Activated naive CD8-positive, alpha-beta T cell treated with anti-CD3 and anti-CD28 coated beads, Interleukin-2, amount 10 ng/mL, durations not matched to agents 7 days and 5 days (primary cell): ENCODE measurements around the gene APCDD1L. TPM values are rescaled to one million over a fixed set of nuclear protein-coding genes. Genes with fewer than 3 reads are reported as not detected.

Experiments
- ATAC-seq: fragments of 150-1000 bp; cut with Tn5 transposase; one replicate; pipeline ENCODE4 v1.10.0; 2021; ENCODE audit warnings: low read depth, moderate library complexity
- POLR2A ChIA-PET: fragments of 350-600 bp; sonication (Branson Sonifier 250); formaldehyde crosslinking; loops from one replicate; lab custom pipeline; 2021; ENCODE audit warnings: antibody characterized with exemption; lab: Charles Lee
- DNase-seq: peaks from one replicate; pipeline ENCODE4 v3.0.0; 2021
- H3K27ac Mint-ChIP-seq: one replicate; pipeline ENCODE4 v1.8.0; 2022; ENCODE audit warnings: mild to moderate bottlenecking, mixed read lengths
- H3K27me3 Mint-ChIP-seq: one replicate; pipeline ENCODE4 v1.8.0; 2022; ENCODE audit warnings: mild to moderate bottlenecking, moderate library complexity, mixed read lengths
- H3K36me3 Mint-ChIP-seq: one replicate; pipeline ENCODE4 v1.8.0; 2021; ENCODE audit warnings: mild to moderate bottlenecking, mixed read lengths
- H3K4me1 Mint-ChIP-seq: one replicate; pipeline ENCODE4 v1.8.0; 2021; ENCODE audit warnings: mixed read lengths
- H3K4me3 Mint-ChIP-seq: one replicate; pipeline ENCODE4 v1.8.0; 2022; ENCODE audit warnings: mild to moderate bottlenecking, moderate library complexity, mixed read lengths
- H3K9me3 Mint-ChIP-seq: one replicate; pipeline ENCODE4 v1.8.0; 2021; ENCODE audit warnings: mixed read lengths
- total RNA-seq, 2 experiments: library from RNA; stranded (reverse); gene quantifications; one replicate each; pipeline ENCODE4 v1.2.3, GENCODE V29; 2021

APCDD1L gene
- total RNA-seq, 2 experiments from 2014 or later = not detected

DNA sequence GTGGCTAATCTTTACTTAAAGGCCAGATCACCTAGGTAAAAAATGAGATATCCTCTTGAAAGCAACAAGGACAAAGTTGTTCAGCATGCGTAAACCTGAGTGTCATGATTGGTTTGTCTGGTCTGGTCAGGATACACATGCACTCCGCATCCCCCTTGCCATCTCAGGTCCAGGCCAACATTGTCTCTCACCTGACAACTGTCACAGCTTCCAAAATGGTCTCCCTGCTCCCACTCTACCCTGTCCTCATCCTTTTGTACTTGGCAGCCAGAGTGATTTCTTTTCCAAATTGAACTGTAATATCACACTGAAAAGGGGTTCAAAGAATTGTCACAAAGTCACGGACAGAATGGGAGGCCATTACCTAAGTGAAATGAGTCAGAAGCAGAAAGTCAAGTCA, 21.1 kb upstream of the APCDD1L start:
- H3K27me3 Mint-ChIP-seq = no peaks in the 10 kb centered on the region
- H3K4me1 Mint-ChIP-seq = no peaks in the 10 kb centered on the region
- POLR2A ChIA-PET = no interaction called here
- no peak for ATAC-seq
- no peaks in the 10 kb centered on the region for H3K36me3 Mint-ChIP-seq
- H3K4me3 Mint-ChIP-seq = no peak overlapping the region
- peaks cover 13% of the 10 kb centered on the region for H3K9me3 Mint-ChIP-seq
- H3K27ac Mint-ChIP-seq = no peak overlapping the region
- no peak for DNase-seq

DNA sequence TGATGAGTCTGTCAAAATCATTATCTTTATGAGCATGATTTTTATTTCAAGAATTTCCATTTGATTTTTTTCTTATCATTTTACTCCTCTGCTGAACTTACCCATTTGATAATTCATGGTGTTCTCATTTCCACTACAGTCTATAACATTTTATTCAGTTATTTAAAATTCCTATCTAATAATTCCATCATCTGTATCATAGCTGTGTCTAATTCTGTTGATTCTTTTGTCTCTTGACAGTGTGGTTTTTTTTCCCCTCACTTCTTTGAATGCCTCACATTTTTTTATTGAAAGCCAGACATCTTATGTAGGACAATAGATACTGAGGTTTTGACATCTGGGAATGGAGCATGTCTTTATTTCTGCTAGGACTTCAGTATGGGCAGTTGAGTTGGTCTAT, 16.5 kb upstream of the APCDD1L start:
- DNase-seq (no peak), ATAC-seq (no peak)
- no peaks in the 10 kb centered on the region for H3K27me3 Mint-ChIP-seq
- POLR2A ChIA-PET = no interaction called here
- no peak overlapping the region for H3K4me3 Mint-ChIP-seq
- H3K4me1 Mint-ChIP-seq = no peaks in the 10 kb centered on the region
- peaks cover 1% of the 10 kb centered on the region for H3K36me3 Mint-ChIP-seq
- no peak overlapping the region for H3K27ac Mint-ChIP-seq
- H3K9me3 Mint-ChIP-seq = peaks cover 19% of the 10 kb centered on the region

DNA sequence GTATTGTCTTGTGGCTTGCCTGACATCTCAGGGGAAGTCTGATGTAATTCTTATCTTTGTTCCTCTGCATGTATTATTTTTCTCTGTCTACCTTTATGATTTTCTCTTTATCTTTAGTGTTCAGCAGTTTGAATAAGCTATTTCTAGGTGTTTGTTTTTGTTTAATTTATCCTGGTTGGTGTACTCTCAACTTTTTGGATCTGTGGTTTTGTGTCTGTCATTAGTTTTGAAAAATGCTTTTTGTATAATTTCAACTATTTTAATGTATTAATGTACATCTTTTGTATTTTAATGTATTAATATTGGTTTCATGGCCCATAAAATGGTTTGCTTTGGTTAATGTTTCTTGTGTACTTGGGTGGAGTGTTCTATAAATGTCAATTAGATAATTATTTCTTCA, 15.9 kb upstream of the APCDD1L start:
- Mint-ChIP-seq H3K36me3 (peaks cover 1% of the 10 kb centered on the region), H3K27ac (no peak overlapping the region), H3K4me3 (no peak overlapping the region), H3K27me3 (no peaks in the 10 kb centered on the region), H3K4me1 (no peaks in the 10 kb centered on the region), H3K9me3 (peaks cover 18% of the 10 kb centered on the region)
- DNase-seq (no peak), ATAC-seq (no peak)
- POLR2A ChIA-PET = no interaction called here

DNA sequence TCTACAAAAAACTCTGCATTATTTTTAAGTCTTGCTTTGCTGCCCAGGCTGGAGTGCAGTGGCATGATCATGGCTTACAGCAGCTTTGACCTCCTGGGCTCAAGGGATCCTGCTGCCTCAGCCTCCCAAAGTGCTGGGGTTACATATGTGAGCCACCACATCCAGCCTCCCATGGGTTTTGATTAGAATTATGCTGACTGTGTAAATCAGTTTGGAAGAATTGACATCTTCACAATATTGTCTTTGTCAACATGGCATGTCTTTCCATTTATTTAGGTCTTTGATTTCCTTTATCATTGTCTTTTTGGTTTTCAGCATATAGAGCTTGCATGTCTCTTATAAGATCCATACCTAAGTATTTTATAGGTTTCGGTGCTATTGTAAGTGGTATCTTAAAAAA, 13.2 kb upstream of the APCDD1L start:
- peaks cover 19% of the 10 kb centered on the region for H3K9me3 Mint-ChIP-seq
- H3K27me3 Mint-ChIP-seq = no peaks in the 10 kb centered on the region
- H3K4me3 Mint-ChIP-seq = no peak overlapping the region
- POLR2A ChIA-PET = no interaction called here
- no peak for DNase-seq
- no peak for ATAC-seq
- peaks cover 1% of the 10 kb centered on the region for H3K36me3 Mint-ChIP-seq
- no peaks in the 10 kb centered on the region for H3K4me1 Mint-ChIP-seq
- H3K27ac Mint-ChIP-seq = no peak overlapping the region

DNA sequence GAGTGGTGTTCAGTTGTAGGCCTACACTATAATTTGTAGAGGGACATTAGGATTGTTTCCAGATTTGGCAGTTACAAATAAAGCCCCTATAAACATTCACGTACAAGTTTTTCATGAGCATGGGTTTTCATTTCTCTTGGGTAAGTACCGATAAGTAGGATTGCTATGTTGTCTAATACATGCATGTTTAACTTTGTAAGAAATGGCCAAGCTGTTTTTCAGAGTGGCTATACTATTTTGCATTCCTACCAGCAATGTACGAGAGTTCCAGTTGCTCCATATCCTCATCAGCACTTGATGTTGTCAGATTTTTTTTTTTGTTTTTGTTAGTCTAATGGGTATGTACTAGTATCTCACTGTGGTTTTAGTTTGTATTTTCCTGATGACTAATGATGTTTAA, 11.2 kb upstream of the APCDD1L start:
- Mint-ChIP-seq H3K9me3 (peaks cover 11% of the 10 kb centered on the region), H3K36me3 (peaks cover 1% of the 10 kb centered on the region), H3K4me3 (no peak overlapping the region), H3K27ac (no peak overlapping the region), H3K4me1 (no peaks in the 10 kb centered on the region), H3K27me3 (peaks cover 3% of the 10 kb centered on the region)
- DNase-seq = no peak
- POLR2A ChIA-PET = no interaction called here
- ATAC-seq = no peak

DNA sequence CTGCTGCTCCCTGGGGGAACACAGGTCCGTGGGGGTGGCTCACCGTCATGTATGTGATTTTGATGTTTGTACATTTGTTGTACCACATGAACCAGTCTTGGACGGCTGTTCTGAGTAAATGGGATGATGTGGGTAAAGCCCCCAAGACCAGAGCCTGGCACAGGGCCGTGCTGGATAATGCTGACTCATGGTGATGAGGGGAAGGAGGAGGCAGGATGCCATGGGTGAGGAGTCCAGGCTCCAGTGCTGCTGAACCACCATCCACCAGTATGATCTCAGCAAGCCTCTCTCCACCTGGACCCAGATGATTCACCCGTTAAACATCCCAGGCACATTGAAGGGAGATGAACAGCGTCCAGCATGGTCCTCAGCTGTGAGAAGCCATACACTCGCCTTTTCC, 9.6 kb upstream of the APCDD1L start:
- Mint-ChIP-seq H3K36me3 (no peaks in the 10 kb centered on the region), H3K4me3 (no peak overlapping the region), H3K27me3 (peaks cover 3% of the 10 kb centered on the region), H3K27ac (no peak overlapping the region), H3K9me3 (peaks cover 6% of the 10 kb centered on the region), H3K4me1 (no peaks in the 10 kb centered on the region)
- ATAC-seq (no peak), DNase-seq (no peak)
- POLR2A ChIA-PET = no interaction called here

DNA sequence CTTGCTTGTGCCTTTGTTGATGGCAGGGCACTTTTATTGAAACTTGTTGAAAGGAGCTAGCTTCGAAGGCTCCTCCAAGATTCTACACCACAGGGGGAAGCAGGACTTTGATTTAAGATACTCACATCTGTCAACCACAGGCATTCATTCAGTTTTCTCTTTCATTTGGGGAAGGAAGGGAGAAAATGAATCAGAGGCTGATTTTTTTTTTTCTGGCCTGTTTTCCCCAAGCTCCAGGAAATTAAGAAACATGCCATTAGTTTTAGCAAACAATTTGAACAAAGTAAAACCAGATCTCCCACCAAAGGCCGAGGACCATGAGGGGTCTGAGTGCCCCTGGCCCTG, 8.7 kb upstream of the APCDD1L start:
- POLR2A ChIA-PET = no interaction called here
- Mint-ChIP-seq H3K27ac (no peak overlapping the region), H3K36me3 (no peaks in the 10 kb centered on the region), H3K9me3 (peaks cover 5% of the 10 kb centered on the region), H3K4me1 (no peaks in the 10 kb centered on the region), H3K4me3 (no peak overlapping the region), H3K27me3 (peaks cover 3% of the 10 kb centered on the region)
- ATAC-seq = no peak
- DNase-seq = no peak

DNA sequence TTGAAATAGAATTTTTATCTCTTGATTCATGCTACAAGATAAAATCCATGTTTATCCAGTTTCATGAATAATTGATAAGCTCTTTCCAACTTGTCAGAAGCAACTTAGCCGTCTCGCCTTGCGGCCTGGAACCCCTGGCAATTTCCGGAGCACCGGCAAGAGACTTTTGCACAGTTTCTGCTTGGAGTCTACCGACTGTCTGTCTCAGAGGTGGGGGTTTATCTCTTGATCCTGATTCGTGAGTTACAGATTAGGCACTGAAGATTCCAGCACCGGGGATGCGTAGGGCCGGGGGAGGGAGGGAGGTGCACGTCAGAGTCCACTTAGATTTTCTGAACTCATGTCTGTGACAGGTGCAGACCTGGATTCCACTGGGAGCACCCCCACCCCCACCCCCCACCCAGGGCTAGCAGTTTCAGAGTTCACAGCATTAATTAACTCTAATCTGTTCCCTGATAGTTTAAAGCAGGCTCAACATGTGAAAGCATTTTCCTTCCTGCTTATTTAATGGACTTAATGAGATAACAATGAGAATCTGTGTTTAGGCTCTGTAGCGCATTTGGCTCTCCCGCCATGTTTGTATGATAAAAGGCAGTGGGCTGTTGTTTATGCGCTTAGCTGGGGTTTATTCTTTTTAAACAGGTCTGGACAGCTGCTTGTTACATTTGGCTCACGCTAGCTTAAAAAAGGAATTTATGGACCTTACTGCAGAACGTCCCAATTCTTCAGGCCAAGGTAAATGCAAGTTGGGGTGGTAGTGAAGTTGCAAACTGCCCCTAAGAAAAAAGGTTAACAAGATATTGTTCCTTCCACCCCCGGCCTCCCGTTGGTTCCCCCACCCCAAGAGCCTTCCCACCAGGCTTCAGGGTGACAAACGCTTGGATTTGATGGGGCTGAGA, 8.1 kb upstream of the APCDD1L start:
- ATAC-seq = no peak
- no peaks in the 10 kb centered on the region for H3K36me3 Mint-ChIP-seq

DNA sequence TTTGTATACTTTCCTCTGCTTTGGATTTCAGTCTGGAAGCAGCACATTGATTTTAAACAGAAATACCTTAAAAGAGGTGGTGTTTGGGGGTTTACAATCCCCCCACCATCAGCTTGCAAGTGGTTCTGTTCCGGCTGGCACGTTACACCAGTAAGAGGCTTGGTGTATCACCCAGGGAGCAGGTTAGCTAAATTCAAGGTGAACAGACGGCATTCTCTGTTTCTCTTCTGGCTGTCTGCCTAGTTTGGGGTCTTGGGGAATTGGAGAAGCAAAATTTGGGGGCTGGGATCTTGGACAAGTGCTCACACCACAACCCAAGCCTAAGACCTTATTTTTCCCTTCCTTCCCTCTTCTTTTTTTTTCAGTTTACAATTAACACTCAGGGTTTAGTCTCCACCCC, 7.5 kb upstream of the APCDD1L start:
- POLR2A ChIA-PET = no interaction called here
- Mint-ChIP-seq H3K9me3 (peaks cover 5% of the 10 kb centered on the region), H3K36me3 (no peaks in the 10 kb centered on the region), H3K4me3 (no peak overlapping the region), H3K27ac (no peak overlapping the region), H3K27me3 (peaks cover 4% of the 10 kb centered on the region), H3K4me1 (no peaks in the 10 kb centered on the region)
- ATAC-seq (no peak), DNase-seq (no peak)

More for the DNA sequence above, 8.1 kb upstream of the APCDD1L start:
- Mint-ChIP-seq H3K4me3 (no peak overlapping the region), H3K4me1 (no peaks in the 10 kb centered on the region), H3K27ac (no peak overlapping the region), H3K9me3 (peaks cover 5% of the 10 kb centered on the region), H3K27me3 (peaks cover 3% of the 10 kb centered on the region)
- no peak for DNase-seq
- POLR2A ChIA-PET = interaction anchor here (0.6 kb wide), 1 partner anchor 121 kb away, joined by 3 read pairs; no protein-coding TSS in a partner anchor

DNA sequence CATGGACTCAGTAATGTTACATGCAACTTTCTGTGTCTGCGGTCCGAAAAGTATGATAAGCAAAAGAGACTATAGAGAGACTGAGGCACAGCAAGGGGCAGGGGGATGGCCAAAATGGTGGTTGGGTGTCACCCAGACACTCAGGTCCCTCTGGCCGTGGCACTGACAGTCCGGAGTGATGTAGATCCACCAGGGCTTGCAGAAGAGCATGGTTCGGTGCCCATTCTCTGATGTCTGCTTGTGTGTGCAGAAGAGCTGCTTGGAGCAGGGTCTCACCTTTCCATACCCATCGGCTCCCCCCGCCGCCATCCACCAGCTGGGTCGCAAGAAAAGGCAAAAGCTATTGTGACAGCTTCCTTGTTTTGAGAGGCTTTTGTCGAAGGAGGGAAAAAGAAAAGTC, 6.6 kb upstream of the APCDD1L start:
- DNase-seq (no peak), ATAC-seq (no peak)
- no peaks in the 10 kb centered on the region for H3K4me1 Mint-ChIP-seq
- POLR2A ChIA-PET = no interaction called here
- H3K27me3 Mint-ChIP-seq = peaks cover 13% of the 10 kb centered on the region
- H3K36me3 Mint-ChIP-seq = no peaks in the 10 kb centered on the region
- peaks cover 4% of the 10 kb centered on the region for H3K9me3 Mint-ChIP-seq
- no peak overlapping the region for H3K27ac Mint-ChIP-seq
- no peak overlapping the region for H3K4me3 Mint-ChIP-seq

DNA sequence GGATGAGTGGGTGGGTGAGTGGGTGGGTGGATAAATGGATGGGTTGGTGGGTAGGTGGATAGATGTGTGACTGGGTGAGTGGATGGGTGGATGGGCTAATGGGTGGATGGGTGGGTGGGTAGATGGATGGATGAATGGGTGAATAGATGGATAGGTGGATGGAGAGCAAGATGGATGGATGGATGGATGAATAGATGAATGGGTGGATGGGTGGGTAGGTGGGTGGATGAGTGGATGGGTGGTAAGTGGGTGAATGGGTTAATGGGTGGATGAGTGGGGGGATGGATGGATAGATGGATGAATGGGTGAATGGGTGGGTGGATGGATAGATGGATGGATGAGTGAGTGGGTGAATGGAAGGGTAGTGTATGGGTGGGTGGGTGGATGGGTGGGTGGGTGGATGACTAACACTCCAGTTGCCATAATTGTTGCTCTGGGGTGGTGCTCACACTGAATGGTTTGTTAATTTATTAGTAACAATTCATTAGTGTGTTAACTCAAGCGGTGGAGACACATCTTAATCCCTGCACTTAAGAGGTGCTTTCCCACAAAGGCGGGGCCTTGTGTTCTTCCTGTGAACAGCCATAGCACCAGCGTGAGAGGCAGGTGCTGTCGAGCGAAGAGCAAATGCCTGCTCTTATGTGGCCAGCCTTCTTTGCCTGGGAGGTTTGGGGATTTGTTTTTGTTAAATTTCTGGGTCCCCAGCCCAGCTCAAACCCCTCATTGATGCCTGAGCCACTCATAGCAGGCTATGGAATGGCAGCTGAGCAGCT, 4.9 kb upstream of the APCDD1L start:
- DNase-seq (no peak), ATAC-seq (no peak)
- H3K27ac Mint-ChIP-seq = no peak overlapping the region
- no peaks in the 10 kb centered on the region for H3K36me3 Mint-ChIP-seq
- H3K4me1 Mint-ChIP-seq = peaks cover 3% of the 10 kb centered on the region
- no peak overlapping the region for H3K4me3 Mint-ChIP-seq
- POLR2A ChIA-PET = no interaction called here
- H3K27me3 Mint-ChIP-seq = peaks cover 30% of the 10 kb centered on the region
- H3K9me3 Mint-ChIP-seq = no peaks in the 10 kb centered on the region

DNA sequence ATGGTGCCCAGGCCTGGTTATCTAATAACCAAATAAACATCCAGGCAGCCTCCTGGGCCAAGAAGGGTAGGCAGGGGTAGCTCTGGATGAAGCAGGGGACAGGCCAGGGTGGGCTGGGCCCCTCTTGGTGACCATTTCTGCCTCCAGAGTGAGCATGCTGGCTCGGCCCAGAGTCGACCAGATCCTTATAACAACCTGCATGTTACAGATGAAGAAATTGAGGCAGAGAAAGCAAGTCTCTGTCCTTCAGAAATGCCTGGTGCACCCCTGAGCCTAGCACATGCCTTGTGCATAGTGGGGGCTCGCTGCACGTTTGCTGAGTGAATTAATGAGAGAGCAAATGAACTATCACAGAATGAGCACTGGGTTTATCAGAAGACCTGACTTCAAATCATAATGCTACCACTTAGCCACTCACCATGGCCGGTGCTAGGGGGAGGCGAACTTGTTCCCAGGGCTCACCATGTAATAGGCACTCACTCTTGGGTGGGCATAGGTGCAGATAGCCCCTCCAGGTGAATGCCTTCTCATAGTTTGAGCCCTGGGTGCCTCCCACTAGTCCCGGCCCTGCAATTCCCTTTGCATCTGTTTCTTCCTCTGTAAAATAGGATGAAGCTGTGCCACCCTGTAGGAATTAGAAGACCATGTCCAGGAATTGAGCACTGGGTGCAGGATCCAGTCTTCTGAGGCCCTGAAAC, 3.8 kb upstream of the APCDD1L start:
- Mint-ChIP-seq H3K4me3 (no peak overlapping the region), H3K4me1 (peaks cover 3% of the 10 kb centered on the region), H3K9me3 (no peaks in the 10 kb centered on the region), H3K36me3 (no peaks in the 10 kb centered on the region), H3K27me3 (peaks cover 34% of the 10 kb centered on the region), H3K27ac (no peak overlapping the region)
- POLR2A ChIA-PET = no interaction called here
- ATAC-seq (no peak), DNase-seq (no peak)

DNA sequence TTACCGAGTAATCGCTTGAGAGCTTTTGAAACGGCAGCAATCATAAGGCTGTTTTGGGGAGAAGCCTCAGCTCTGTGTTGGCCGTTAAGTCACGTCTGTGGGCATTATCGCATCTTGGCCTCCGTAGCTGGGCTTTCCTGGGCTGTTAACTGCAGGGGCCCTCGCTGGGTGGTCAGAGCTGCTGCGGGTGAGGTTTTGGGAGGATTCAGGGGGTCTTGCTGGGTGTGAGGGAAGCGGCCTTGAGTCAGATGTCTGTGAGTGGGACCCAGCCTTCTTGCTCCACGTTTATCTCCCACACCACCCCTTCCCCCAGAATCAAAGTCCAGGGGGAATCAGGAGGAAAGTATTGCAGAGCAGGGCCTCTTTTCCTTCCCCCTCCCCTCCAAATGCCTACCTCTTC, 3.2 kb upstream of the APCDD1L start:
- Mint-ChIP-seq H3K4me3 (no peak overlapping the region), H3K27ac (no peak overlapping the region), H3K4me1 (peaks cover 3% of the 10 kb centered on the region), H3K9me3 (no peaks in the 10 kb centered on the region), H3K27me3 (peaks cover 39% of the 10 kb centered on the region), H3K36me3 (no peaks in the 10 kb centered on the region)
- DNase-seq (no peak), ATAC-seq (no peak)
- POLR2A ChIA-PET = no interaction called here
